HCT116 (cell line): ENCODE results near the gene BIN2. TPM values are rescaled to one million over a fixed set of nuclear protein-coding genes. Genes with fewer than 3 reads are reported as not detected.

Experiments
- ATAC-seq: fragments of 200-7000 bp; cut with Tn5 transposase; 2 replicates; pipeline ENCODE4 v1.9.1; 2020; ENCODE audit warnings: mild to moderate bottlenecking, moderate library complexity
- BruUV-seq: library from RNA; stranded (reverse); fragments of 400-500 nt; replicated peaks from 2 replicates; lab custom pipeline; 2021; lab: Mats Ljungman, UMichigan
- CTCF ChIA-PET: fragments of 300-600 bp; sonication (Branson Sonifier 250); formaldehyde crosslinking; loops from one replicate; lab custom pipeline; 2021; ENCODE audit warnings: antibody characterized with exemption; lab: Charles Lee
- POLR2A ChIA-PET: fragments of 300-600, 350-600 bp; sonication (Branson Sonifier 250); formaldehyde crosslinking; loops from one replicate; lab custom pipeline; 2021; ENCODE audit warnings: antibody characterized with exemption; lab: Charles Lee
- RAD21 ChIA-PET, 2 experiments: fragments of 300-600 bp; sonication (Branson Sonifier 250); formaldehyde crosslinking; loops; one replicate each; lab custom pipeline; 2023; ENCODE audit warnings: low total read pairs in 2 of 2; ENCODE audit not compliant: uncharacterized antibody in 2 of 2, unreplicated experiment in 2 of 2, low non-redundant PET in 1 of 2; lab: Charles Lee
- DNase-seq: peaks from one replicate; pipeline ENCODE4 v3.0.0-alpha.2; 2010; ENCODE audit warnings: low read depth, low spot score
- H2AFZ ChIP-seq: fragments of 200-600 bp; shearing (Covaris generic), sonication (generic); 2 replicates; pipeline ENCODE4 v1.6.1; 2017; ENCODE audit warnings: low read depth, mixed run types, mixed read lengths, antibody characterized with exemption, low read length; ENCODE audit not compliant: poor library complexity, severe bottlenecking
- H3K27ac ChIP-seq: 2 replicates; pipeline ENCODE4 v1.5.1; 2012; ENCODE audit warnings: low read depth, low read length
- H3K27me3 ChIP-seq: fragments of 200-600 bp; sonication (generic); 2 replicates; pipeline ENCODE4 v1.6.1; 2016; ENCODE audit warnings: mixed run types, low read length, mixed read lengths; ENCODE audit not compliant: insufficient read depth
- H3K36me3 ChIP-seq, 2 experiments: fragments of 200-500 bp in 1 of 2; fragments of 200-600 bp in 1 of 2; sonication (Bioruptor generic) in 1 of 2; sonication (generic) in 1 of 2; 2 replicates each; pipeline versions ENCODE4 v1.5.1 to v1.6.1; 2014 to 2016; ENCODE audit warnings: low read length in 2 of 2, inconsistent platforms in 1 of 2, mixed read lengths in 1 of 2, mixed run types in 1 of 2; ENCODE audit not compliant: insufficient read depth in 2 of 2, control insufficient read depth in 1 of 2
- H3K4me1 ChIP-seq, 2 experiments: fragments of 200-600 bp in 1 of 2; sonication (generic) in 1 of 2; 2 replicates each; pipeline versions ENCODE4 v1.5.1 to v1.6.1; 2012 to 2017; ENCODE audit warnings: low read length in 2 of 2, inconsistent platforms in 1 of 2, mild to moderate bottlenecking in 1 of 2, mixed read lengths in 1 of 2, mixed run types in 1 of 2, moderate library complexity in 1 of 2; ENCODE audit not compliant: insufficient read depth in 2 of 2, control insufficient read depth in 1 of 2
- H3K4me2 ChIP-seq: fragments of 200-600 bp; sonication (generic); 2 replicates; pipeline ENCODE4 v1.6.1; 2017; ENCODE audit warnings: mixed run types, low read length, mixed read lengths
- H3K4me3 ChIP-seq, 2 experiments: fragments of 200-600 bp in 1 of 2; sonication (generic) in 1 of 2; replicated peaks in 1 of 2; 2 replicates each; pipeline ENCODE4 v1.5.1; 2011 to 2016; ENCODE audit warnings: low read length in 2 of 2, control low read depth in 1 of 2, low read depth in 1 of 2, mild to moderate bottlenecking in 1 of 2, mixed read lengths in 1 of 2, mixed run types in 1 of 2
- H3K79me2 ChIP-seq: fragments of 200-600 bp; sonication (generic); 2 replicates; pipeline ENCODE4 v1.6.1; 2017; ENCODE audit warnings: mild to moderate bottlenecking, mixed run types, low read length, moderate library complexity, mixed read lengths; ENCODE audit not compliant: insufficient read depth
- H3K9ac ChIP-seq: fragments of 200-600 bp; sonication (generic); 2 replicates; pipeline ENCODE4 v1.6.1; 2016; ENCODE audit warnings: low read length, mixed read lengths
- H3K9me2 ChIP-seq: fragments of 200-600 bp; sonication (generic), shearing (Covaris generic); 2 replicates; pipeline ENCODE4 v1.6.1; 2017; ENCODE audit warnings: mixed run types, mild to moderate bottlenecking, moderate library complexity; ENCODE audit not compliant: insufficient read depth
- H3K9me3 ChIP-seq, 2 experiments: fragments of 200-500 bp in 1 of 2; fragments of 200-600 bp in 1 of 2; sonication (Bioruptor generic) in 1 of 2; sonication (generic) in 1 of 2; 2 replicates each; pipeline ENCODE4 v1.6.1; 2014 to 2017; ENCODE audit warnings: low read length in 2 of 2, mixed read lengths in 2 of 2, inconsistent platforms in 1 of 2, low read depth in 1 of 2, mild to moderate bottlenecking in 1 of 2, mixed run types in 1 of 2, moderate library complexity in 1 of 2; ENCODE audit not compliant: control insufficient read depth in 1 of 2, insufficient read depth in 1 of 2
- H4K20me1 ChIP-seq: fragments of 200-600 bp; sonication (generic), shearing (Covaris generic); 2 replicates; pipeline ENCODE4 v1.6.1; 2017; ENCODE audit warnings: mixed run types, mild to moderate bottlenecking, moderate library complexity; ENCODE audit not compliant: insufficient read depth
- ATF3 ChIP-seq: IDR thresholded peaks from 2 replicates; pipeline ENCODE4 v1.6.1; 2012
- CEBPB ChIP-seq: IDR thresholded peaks from 2 replicates; pipeline ENCODE4 v1.6.1; 2012; ENCODE audit warnings: low read depth
- CTCF ChIP-seq, 3 experiments: fragments of 200-600 bp in 1 of 3; sonication (generic) in 1 of 3; IDR thresholded peaks in 2 of 3; conservative IDR thresholded peaks in 1 of 3; 2 replicates each; pipeline ENCODE4 v1.5.1; 2012 to 2017; ENCODE audit warnings: low read depth in 2 of 3, low read length in 2 of 3, antibody characterized with exemption in 1 of 3, borderline replicate concordance in 1 of 3, control low read depth in 1 of 3, mild to moderate bottlenecking in 1 of 3, mixed read lengths in 1 of 3, mixed run types in 1 of 3, moderate library complexity in 1 of 3; ENCODE audit not compliant: insufficient read depth in 1 of 3
- EGR1 ChIP-seq: IDR thresholded peaks from 2 replicates; pipeline ENCODE4 v1.6.1; 2012; ENCODE audit warnings: low read depth
- ELF1 ChIP-seq: IDR thresholded peaks from 2 replicates; pipeline ENCODE4 v1.6.1; 2012; ENCODE audit warnings: low read depth, borderline replicate concordance
- EZH2 ChIP-seq: fragments of 200-600 bp; sonication (generic); IDR thresholded peaks from 2 replicates; pipeline ENCODE4 v1.6.1; 2017; ENCODE audit warnings: antibody characterized with exemption, mixed run types
- EZH2phosphoT487 ChIP-seq: fragments of 200-600 bp; IDR thresholded peaks from 2 replicates; pipeline ENCODE4 v1.6.1; 2018; ENCODE audit warnings: antibody characterized with exemption, borderline replicate concordance
- POLR2A ChIP-seq: IDR thresholded peaks from 2 replicates; pipeline ENCODE4 v1.7.0; 2011; ENCODE audit warnings: borderline replicate concordance; ENCODE audit not compliant: insufficient read depth, insufficient read length; ENCODE audit errors: extremely low read depth
- POLR2AphosphoS5 ChIP-seq: IDR thresholded peaks from 2 replicates; pipeline ENCODE4 v1.6.1; 2011; ENCODE audit warnings: mild to moderate bottlenecking, low read depth, low read length, moderate library complexity
- RAD21 ChIP-seq: IDR thresholded peaks from 2 replicates; pipeline ENCODE4 v1.6.1; 2012; ENCODE audit warnings: low read depth, mild to moderate bottlenecking
- REST ChIP-seq: IDR thresholded peaks from 2 replicates; pipeline ENCODE4 v1.6.1; 2012; ENCODE audit warnings: low read depth
- SIN3A ChIP-seq: IDR thresholded peaks from 2 replicates; pipeline ENCODE4 v1.6.1; 2012; ENCODE audit warnings: low read depth
- TCF7L2 ChIP-seq: IDR thresholded peaks from 2 replicates; pipeline ENCODE4 v1.7.0; 2011; ENCODE audit warnings: borderline replicate concordance, inconsistent platforms; ENCODE audit not compliant: insufficient read depth, insufficient read length; ENCODE audit errors: extremely low read depth
- ZNF274 ChIP-seq: fragments of 200-500 bp; sonication (Bioruptor generic); IDR thresholded peaks from 2 replicates; pipeline ENCODE4 v1.6.1; 2014; ENCODE audit warnings: mild to moderate bottlenecking, low read depth, low read length, inconsistent platforms
- intact Hi-C: fragments of 100-400 bp; cut with micrococcal nuclease; formaldehyde crosslinking; loops from 2 replicates; pipeline ENCODE4 v1.10.0; 2022
- total RNA-seq: library from RNA; stranded (reverse); gene quantifications from one replicate; pipeline ENCODE4 v1.2.1, GENCODE V29; 2021; ENCODE audit not compliant: unreplicated experiment
- TF ChIP-seq, protein P1 (sequence below): IDR thresholded peaks from 2 replicates; pipeline ENCODE4 v1.6.1; 2011; ENCODE audit warnings: mild to moderate bottlenecking, low read length, moderate library complexity; ENCODE audit not compliant: insufficient replicate concordance; ENCODE audit errors: extremely low read depth

BIN2 gene
- total RNA-seq, 1 experiment from 2014 or later = 0.22 TPM

GRCh38 chr12:51311389-51311788 lies 12.6 kb downstream of the BIN2 start:
- CTCF ChIA-PET = no interaction called here
- no TSS peak for BruUV-seq

More at GRCh38 chr12:51311389-51311788, 12.6 kb downstream of the BIN2 start:
- Histone ChIP-seq H3K4me2 (no peak overlapping the region), H3K27me3 (no peaks in the 10 kb centered on the region), H3K4me3 (no peak overlapping the region), H4K20me1 (no peaks in the 10 kb centered on the region), H3K79me2 (no peaks in the 10 kb centered on the region), H3K4me1 (peaks cover 7 to 17% of the 10 kb centered on the region in 2 experiments; a peak in 3 of 4 replicates), H3K27ac (no peak overlapping the region), H2AFZ (no peak overlapping the region), H3K9me3 (no peaks in the 10 kb centered on the region), H3K9me2 (no peaks in the 10 kb centered on the region), H3K36me3 (no peaks in the 10 kb centered on the region), H3K9ac (no peak overlapping the region)
- ChIA-PET POLR2A (no interaction called here), RAD21 (no interaction called here)
- intact Hi-C loops = no loop called here
- no peak for TF ChIP-seq ZNF274
- no peak for TF ChIP-seq TCF7L2
- TF ChIP-seq POLR2A = no peak
- TF ChIP-seq RAD21 = no peak
- TF ChIP-seq EZH2phosphoT487 = no peak
- no peak for TF ChIP-seq ELF1
- TF ChIP-seq EGR1 = no peak
- TF ChIP-seq, protein P1, sequence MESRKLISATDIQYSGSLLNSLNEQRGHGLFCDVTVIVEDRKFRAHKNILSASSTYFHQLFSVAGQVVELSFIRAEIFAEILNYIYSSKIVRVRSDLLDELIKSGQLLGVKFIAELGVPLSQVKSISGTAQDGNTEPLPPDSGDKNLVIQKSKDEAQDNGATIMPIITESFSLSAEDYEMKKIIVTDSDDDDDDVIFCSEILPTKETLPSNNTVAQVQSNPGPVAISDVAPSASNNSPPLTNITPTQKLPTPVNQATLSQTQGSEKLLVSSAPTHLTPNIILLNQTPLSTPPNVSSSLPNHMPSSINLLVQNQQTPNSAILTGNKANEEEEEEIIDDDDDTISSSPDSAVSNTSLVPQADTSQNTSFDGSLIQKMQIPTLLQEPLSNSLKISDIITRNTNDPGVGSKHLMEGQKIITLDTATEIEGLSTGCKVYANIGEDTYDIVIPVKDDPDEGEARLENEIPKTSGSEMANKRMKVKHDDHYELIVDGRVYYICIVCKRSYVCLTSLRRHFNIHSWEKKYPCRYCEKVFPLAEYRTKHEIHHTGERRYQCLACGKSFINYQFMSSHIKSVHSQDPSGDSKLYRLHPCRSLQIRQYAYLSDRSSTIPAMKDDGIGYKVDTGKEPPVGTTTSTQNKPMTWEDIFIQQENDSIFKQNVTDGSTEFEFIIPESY = no peak
- no peak for TF ChIP-seq CTCF (IDR thresholded peaks at IDR 0.05 in 2 of 3, conservative IDR thresholded peaks at IDR 0.05 in 1 of 3; ENCODE audit: borderline replicate concordance in 1 of 3, insufficient read depth in 1 of 3, low read depth in 2 of 3, low read length in 2 of 3)
- TF ChIP-seq ATF3 = no peak
- no peak for TF ChIP-seq POLR2AphosphoS5
- no peak for TF ChIP-seq EZH2
- no peak for TF ChIP-seq CEBPB
- no peak for TF ChIP-seq REST
- TF ChIP-seq SIN3A = no peak
- ATAC-seq (no peak), DNase-seq (no peak)
